ENCODE data around the gene CACNB2.

CACNB2 gene

GRCh38 chr10:18162021-18162627 lies 21.9 kb downstream of the CACNB2 start:
- no peak for TF ChIP-seq GATA3 (IDR thresholded peaks at IDR 0.05; ENCODE audit: low read depth, low read length)

DNA sequence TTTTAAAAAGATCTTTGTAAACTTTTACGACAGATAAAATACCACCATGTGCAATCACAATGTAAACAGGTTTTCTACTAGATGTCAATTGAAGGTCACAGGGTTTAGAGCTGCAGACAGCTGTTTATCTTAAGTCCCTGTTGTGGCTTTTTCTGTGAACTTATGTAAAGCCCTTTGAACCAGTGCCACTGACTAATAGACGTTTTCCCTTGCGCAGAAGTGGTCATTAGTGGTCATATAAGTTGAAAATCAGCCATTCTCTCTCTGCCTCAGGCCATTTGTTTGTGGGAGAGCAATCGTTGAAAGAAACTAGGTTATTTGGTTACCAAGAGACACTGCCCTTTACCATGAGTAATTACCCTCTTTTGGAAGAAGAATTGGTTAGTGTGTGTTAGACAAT lies 23.9 kb downstream of the CACNB2 start:
- no peak for TF ChIP-seq GATA3 (IDR thresholded peaks at IDR 0.05; ENCODE audit: low read depth, low read length)
- no peak for TF ChIP-seq GATA2 (IDR thresholded peaks at IDR 0.05; ENCODE audit: low read depth, low read length)

DNA sequence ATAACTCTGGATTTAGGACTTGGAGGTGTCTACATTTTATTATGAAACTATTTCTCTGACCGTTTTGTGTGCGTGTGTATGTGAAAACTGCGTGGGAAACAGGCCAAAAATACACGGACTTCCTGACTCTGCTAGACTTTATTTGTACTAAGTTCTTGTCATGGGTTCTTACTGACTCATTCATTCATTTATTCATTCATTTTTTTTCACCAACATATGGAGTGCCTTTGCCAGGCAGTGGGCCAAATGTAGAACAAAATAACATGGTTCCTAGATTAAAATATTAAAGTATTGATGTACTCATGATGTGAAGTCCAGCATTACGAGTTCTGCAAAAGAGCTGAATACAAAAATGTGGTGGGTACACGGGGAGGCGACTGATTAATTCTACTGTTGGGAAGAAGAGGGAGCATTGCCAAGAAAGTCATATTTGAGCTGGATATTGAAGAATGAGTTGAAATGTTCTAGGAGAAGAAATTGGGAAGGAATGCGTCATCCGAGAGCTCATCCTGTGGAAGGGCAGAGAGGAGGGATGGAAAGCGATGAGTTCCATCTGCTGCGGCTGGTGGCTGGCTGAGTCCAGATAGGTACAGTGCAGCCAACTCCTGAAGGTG lies 24.6 kb downstream of the CACNB2 start:
- TF ChIP-seq GATA3 (IDR thresholded peaks at IDR 0.05; ENCODE audit: low read depth, low read length) (no peak), GATA2 (IDR thresholded peaks at IDR 0.05; ENCODE audit: low read depth, low read length) (no peak)

GRCh38 chr10:18178854-18179483 lies 38.7 kb downstream of the CACNB2 start:
- TF ChIP-seq GATA3 (IDR thresholded peaks at IDR 0.05; ENCODE audit: low read depth, low read length) (no peak), GATA2 (IDR thresholded peaks at IDR 0.05; ENCODE audit: low read depth, low read length) (no peak)

GRCh38 chr10:18179891-18180290 lies 39.7 kb downstream of the CACNB2 start:
- TF ChIP-seq GATA2 (IDR thresholded peaks at IDR 0.05; ENCODE audit: low read depth, low read length) = no peak
- no peak for TF ChIP-seq GATA3 (IDR thresholded peaks at IDR 0.05; ENCODE audit: low read depth, low read length)

- TF ChIP-seq GATA3 (IDR thresholded peaks at IDR 0.05; ENCODE audit: low read depth, low read length) (no peak), GATA2 (IDR thresholded peaks at IDR 0.05; ENCODE audit: low read depth, low read length) (no peak)
These were observed 45.4 kb downstream of the CACNB2 start for GRCh38 chr10:18185621-18186020.

- TF ChIP-seq GATA3 (IDR thresholded peaks at IDR 0.05; ENCODE audit: low read depth, low read length) = no peak
- no peak for TF ChIP-seq GATA2 (IDR thresholded peaks at IDR 0.05; ENCODE audit: low read depth, low read length)
These were observed 50.6 kb downstream of the CACNB2 start for GRCh38 chr10:18190840-18191239.

DNA sequence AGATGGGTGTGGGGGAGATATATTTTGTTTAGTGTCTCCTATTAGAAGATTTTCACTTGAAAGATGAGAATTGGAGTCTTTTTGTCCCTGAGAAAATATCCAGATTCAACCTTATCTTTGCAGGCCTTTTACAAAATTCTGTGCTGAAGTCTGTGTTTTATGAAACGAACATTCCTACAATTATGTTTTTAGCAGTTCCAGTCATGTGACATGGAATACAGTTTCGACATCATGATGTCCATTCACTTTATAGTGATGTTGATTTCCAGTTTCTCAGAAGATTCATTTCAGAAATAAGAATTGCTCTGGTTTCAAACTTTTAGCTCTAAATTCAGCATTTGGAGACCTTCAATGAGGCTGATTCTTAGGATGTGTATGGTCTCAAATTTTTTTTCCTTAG lies 54.4 kb downstream of the CACNB2 start:
- TF ChIP-seq GATA3 (IDR thresholded peaks at IDR 0.05; ENCODE audit: low read depth, low read length) (no peak), GATA2 (IDR thresholded peaks at IDR 0.05; ENCODE audit: low read depth, low read length) (no peak)

DNA sequence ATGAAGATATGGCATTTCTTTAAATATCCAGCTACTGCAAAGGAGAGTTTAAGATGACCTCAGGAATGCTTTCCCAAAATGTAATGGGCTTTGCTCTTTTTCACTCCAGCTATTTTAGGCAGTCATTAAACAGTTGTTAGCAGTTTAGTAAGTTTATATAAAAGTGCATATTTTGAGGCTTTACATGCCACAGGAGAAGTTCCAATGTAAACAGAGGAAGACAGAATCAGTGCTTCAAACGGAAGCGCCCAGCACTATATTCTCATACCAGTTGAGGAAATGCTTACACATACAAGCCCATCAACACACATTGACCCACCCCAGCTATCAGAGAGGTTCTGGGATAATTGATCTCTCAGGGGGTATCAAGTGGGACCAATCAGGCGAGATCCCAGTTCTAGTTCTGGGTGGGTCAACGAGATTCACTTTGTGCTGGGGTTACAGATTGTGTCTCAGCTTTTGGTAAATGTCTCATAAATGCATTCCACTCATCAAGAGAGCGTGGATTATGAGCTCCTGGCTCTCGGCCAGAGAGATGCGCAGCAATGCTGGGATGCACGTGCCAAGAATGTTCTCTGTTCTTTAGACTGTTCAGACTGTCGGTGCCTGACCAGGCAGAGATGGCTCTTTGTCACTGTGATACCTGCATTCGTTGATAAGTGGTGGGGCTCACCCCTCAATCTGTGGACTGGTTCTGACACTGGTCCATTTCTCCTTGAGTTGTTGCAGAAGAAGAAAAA lies 55.0 kb downstream of the CACNB2 start:
- TF ChIP-seq GATA3 (IDR thresholded peaks at IDR 0.05; ENCODE audit: low read depth, low read length) (no peak), GATA2 (IDR thresholded peaks at IDR 0.05; ENCODE audit: low read depth, low read length) (no peak)

- TF ChIP-seq GATA3 (IDR thresholded peaks at IDR 0.05; ENCODE audit: low read depth, low read length) (no peak), GATA2 (IDR thresholded peaks at IDR 0.05; ENCODE audit: low read depth, low read length) (no peak)
These were observed 56.8 kb downstream of the CACNB2 start for GRCh38 chr10:18196806-18197550.

GRCh38 chr10:18197706-18198105 lies 57.5 kb downstream of the CACNB2 start:
- TF ChIP-seq GATA3 (IDR thresholded peaks at IDR 0.05; ENCODE audit: low read depth, low read length) (no peak), GATA2 (IDR thresholded peaks at IDR 0.05; ENCODE audit: low read depth, low read length) (no peak)

DNA sequence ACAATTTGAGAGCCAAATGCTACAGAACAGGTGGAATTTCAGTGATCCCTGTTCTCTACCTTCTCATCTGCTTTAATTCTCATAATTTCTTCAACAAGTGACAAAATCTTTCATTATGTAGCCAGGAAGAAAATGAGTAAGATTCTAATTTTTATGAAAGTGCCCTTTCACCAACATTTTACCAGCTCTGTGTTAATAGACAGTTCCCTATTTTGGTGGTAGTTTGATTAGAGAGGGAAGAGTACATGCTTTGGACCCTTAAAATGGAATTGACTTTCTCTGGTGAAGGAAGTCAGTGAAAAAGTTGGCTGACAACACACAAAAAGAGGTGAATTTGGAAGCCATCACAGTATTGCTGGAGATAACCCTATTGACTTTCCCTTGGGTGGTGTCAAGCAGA lies 61.7 kb downstream of the CACNB2 start:
- TF ChIP-seq GATA2 (IDR thresholded peaks at IDR 0.05; ENCODE audit: low read depth, low read length) (no peak), GATA3 (IDR thresholded peaks at IDR 0.05; ENCODE audit: low read depth, low read length) (no peak)

- TF ChIP-seq GATA2 (IDR thresholded peaks at IDR 0.05; ENCODE audit: low read depth, low read length) = no peak
- TF ChIP-seq GATA3 (IDR thresholded peaks at IDR 0.05; ENCODE audit: low read depth, low read length) = no peak
These were observed 62.6 kb downstream of the CACNB2 start for GRCh38 chr10:18202680-18203460.

Measured in SH-SY5Y (cell line).